Stimulated activated CD4-positive, alpha-beta T cell treated with anti-CD3 and anti-CD28 coated beads, Interleukin-12 subunit alpha, Interleukin-12 subunit beta, amount 100 ng/mL, for 48 hours (primary cell): ENCODE measurements around the gene ZFP14.

ENCODE experiments used
- DNase-seq, 3 donors: peaks; one replicate each; pipeline ENCODE4 v3.0.0-alpha.2; 2020; ENCODE audit warnings: low read depth in 2 of 3, low spot score in 1 of 3

ZFP14 gene

GRCh38 chr19:36378625-36379509 is at the start of gene ZFP14:
ZFP14 (minus strand) TSS chr19:36379201; CDS start chr19:36367892, 11,309 bp downstream.
- peak; percentile 87 to 92 (median 91) for DNase-seq

GRCh38 chr19:36423925-36424324 is 44.9 kb upstream of the ZFP14 start:
- no peak for DNase-seq

GRCh38 chr19:36421749-36422481 is 42.9 kb upstream of the ZFP14 start:
- DNase-seq, result no peak

- DNase-seq, result no peak
Observed at GRCh38 chr19:36420961-36421748, 42.2 kb upstream of the ZFP14 start.

GRCh38 chr19:36418287-36419001 is 39.4 kb upstream of the ZFP14 start, which contains the start of gene ZFP82:
ZFP82 (minus strand) TSS chr19:36418644; CDS start chr19:36409789, 8,855 bp downstream.
- peak; percentile 55 to 67 (median 56) for DNase-seq

GRCh38 chr19:36417752-36418286 is 38.8 kb upstream of the ZFP14 start:
- DNase-seq, result no peak

- no peak for DNase-seq
Observed at GRCh38 chr19:36409841-36410240, 30.8 kb upstream of the ZFP14 start.

- DNase-seq, result no peak
Observed at GRCh38 chr19:36408101-36408500, 29.1 kb upstream of the ZFP14 start.

GRCh38 chr19:36404498-36404897 is 25.5 kb upstream of the ZFP14 start:
- no peak for DNase-seq

- no peak for DNase-seq
Observed at GRCh38 chr19:36401475-36401874, 22.5 kb upstream of the ZFP14 start.

- no peak for DNase-seq
Observed at GRCh38 chr19:36398571-36398970, 19.6 kb upstream of the ZFP14 start.

- DNase-seq, result no peak
Observed at GRCh38 chr19:36392916-36393673, 14.1 kb upstream of the ZFP14 start.

GRCh38 chr19:36379510-36379819 is 464 bp upstream of the ZFP14 start:
- DNase-seq, result no peak

GRCh38 chr19:36377541-36378178 is 1.3 kb downstream of the ZFP14 start:
- no peak for DNase-seq

- no peak for DNase-seq
Observed at GRCh38 chr19:36373638-36374156, 5.3 kb downstream of the ZFP14 start.

- no peak for DNase-seq
Observed at GRCh38 chr19:36371886-36372285, 7.1 kb downstream of the ZFP14 start.

- DNase-seq, result no peak
Observed at GRCh38 chr19:36363845-36364244, 15.2 kb downstream of the ZFP14 start.

- no peak for DNase-seq
Observed at GRCh38 chr19:36340786-36341372, 38.1 kb downstream of the ZFP14 start.
